ENCODE measurements around the gene SLC25A20. TPM values are rescaled to one million over a fixed set of nuclear protein-coding genes. Genes with fewer than 3 reads are reported as not detected.

The SLC25A20 gene
- polyA plus RNA-seq, 3 donors, result 43.6 to 60.8 (median 56.1) TPM

GRCh38 chr3:48835650-48836366 lies 62.9 kb downstream of the SLC25A20 start:
- peaks cover 16% of the 10 kb centered on the region for H3K4me1 Mint-ChIP-seq
- Histone ChIP-seq H3K9me3 (replicated peaks in 1 of 2; ENCODE audit: control insufficient read depth in 1 of 2, insufficient read depth in 1 of 2, low read length in 2 of 2) (no peaks in the 10 kb centered on the region), H4K20me1 (ENCODE audit: insufficient read depth, low read length) (peaks cover 72% of the 10 kb centered on the region), H2AFZ (ENCODE audit: insufficient read depth, low read depth, low read length, poor library complexity, severe bottlenecking) (no peak overlapping the region), H3K79me2 (ENCODE audit: insufficient read depth, low read length) (peaks cover 75% of the 10 kb centered on the region), H3K9ac (ENCODE audit: insufficient read depth, low read length, poor library complexity, severe bottlenecking) (no peak overlapping the region), H3K36me3 (replicated peaks in 1 of 2; ENCODE audit: control insufficient read depth in 1 of 2, insufficient read depth in 2 of 2, low read length in 2 of 2) (peaks cover 0 to 7% of the 10 kb centered on the region in 2 donors), H3K4me1 (ENCODE audit: control insufficient read depth in 1 of 2, insufficient read depth in 2 of 2, low read length in 2 of 2) (no peaks in the 10 kb centered on the region), H3K27ac (ENCODE audit: low read depth in 1 of 2, low read length in 2 of 2) (no peak overlapping the region), H3K27me3 (ENCODE audit: control insufficient read depth in 2 of 2, insufficient read depth in 2 of 2, low read length in 2 of 2) (no peaks in the 10 kb centered on the region), H3K4me3 (replicated peaks in 1 of 3; ENCODE audit: low read depth in 2 of 3, low read length in 3 of 3) (no peak overlapping the region), H3K4me2 (replicated peaks; ENCODE audit: extremely low read depth, low read length, poor library complexity, severe bottlenecking) (no peak overlapping the region)
- peaks cover 17 to 28% of the 10 kb centered on the region in 2 donors for H3K36me3 Mint-ChIP-seq
- peak overlapping the region in 3 of 7 donors; percentile 37 to 41 (median 40) for H3K27ac Mint-ChIP-seq
- no peak overlapping the region for H3K4me3 Mint-ChIP-seq
- no peaks in the 10 kb centered on the region for H3K27me3 Mint-ChIP-seq (ENCODE audit: low read depth in 3 of 3)
- H3K9me3 Mint-ChIP-seq, result peaks cover 0 to 3% (median 0%) of the 10 kb centered on the region in 7 donors
- 92% methylated on average over 8 of the region's 11 CpGs for WGBS (ENCODE audit: insufficient coverage)
- intact Hi-C loops (cut with micrococcal nuclease), result loop anchor here in 1 of 2 donors (10.0 kb wide), 1 partner anchor 111 kb away; no protein-coding TSS in a partner anchor
- TF ChIP-seq, protein P1, sequence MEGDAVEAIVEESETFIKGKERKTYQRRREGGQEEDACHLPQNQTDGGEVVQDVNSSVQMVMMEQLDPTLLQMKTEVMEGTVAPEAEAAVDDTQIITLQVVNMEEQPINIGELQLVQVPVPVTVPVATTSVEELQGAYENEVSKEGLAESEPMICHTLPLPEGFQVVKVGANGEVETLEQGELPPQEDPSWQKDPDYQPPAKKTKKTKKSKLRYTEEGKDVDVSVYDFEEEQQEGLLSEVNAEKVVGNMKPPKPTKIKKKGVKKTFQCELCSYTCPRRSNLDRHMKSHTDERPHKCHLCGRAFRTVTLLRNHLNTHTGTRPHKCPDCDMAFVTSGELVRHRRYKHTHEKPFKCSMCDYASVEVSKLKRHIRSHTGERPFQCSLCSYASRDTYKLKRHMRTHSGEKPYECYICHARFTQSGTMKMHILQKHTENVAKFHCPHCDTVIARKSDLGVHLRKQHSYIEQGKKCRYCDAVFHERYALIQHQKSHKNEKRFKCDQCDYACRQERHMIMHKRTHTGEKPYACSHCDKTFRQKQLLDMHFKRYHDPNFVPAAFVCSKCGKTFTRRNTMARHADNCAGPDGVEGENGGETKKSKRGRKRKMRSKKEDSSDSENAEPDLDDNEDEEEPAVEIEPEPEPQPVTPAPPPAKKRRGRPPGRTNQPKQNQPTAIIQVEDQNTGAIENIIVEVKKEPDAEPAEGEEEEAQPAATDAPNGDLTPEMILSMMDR (IDR thresholded peaks at IDR 0.05), result no peak
- no peak for DNase-seq

DNA sequence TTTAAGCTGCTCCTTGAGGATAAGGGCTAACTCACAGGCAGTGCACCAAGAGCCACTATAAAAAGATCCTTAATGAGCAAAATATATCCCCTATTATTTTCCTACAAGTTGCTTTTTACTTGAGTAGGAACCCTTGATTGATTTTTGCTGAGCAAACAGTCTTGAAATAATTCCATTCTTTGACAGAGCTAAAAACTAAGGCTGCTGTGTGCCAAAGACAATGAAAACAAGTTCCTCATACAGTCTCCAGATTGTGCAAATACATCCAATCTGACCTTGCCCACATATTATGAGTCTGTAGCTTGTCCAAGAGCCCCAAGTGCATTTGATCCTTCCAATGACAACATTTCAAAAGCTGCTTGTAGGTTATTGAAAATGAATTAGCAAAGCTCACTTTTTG lies 66.0 kb downstream of the SLC25A20 start:
- Histone ChIP-seq H3K9ac (ENCODE audit: insufficient read depth, low read length, poor library complexity, severe bottlenecking) (no peak overlapping the region), H3K36me3 (replicated peaks in 1 of 2; ENCODE audit: control insufficient read depth in 1 of 2, insufficient read depth in 2 of 2, low read length in 2 of 2) (peaks cover 0 to 7% of the 10 kb centered on the region in 2 donors), H3K4me1 (ENCODE audit: control insufficient read depth in 1 of 2, insufficient read depth in 2 of 2, low read length in 2 of 2) (no peaks in the 10 kb centered on the region), H3K79me2 (ENCODE audit: insufficient read depth, low read length) (peaks cover 57% of the 10 kb centered on the region), H2AFZ (ENCODE audit: insufficient read depth, low read depth, low read length, poor library complexity, severe bottlenecking) (no peak overlapping the region), H3K4me2 (replicated peaks; ENCODE audit: extremely low read depth, low read length, poor library complexity, severe bottlenecking) (no peak overlapping the region), H3K27ac (ENCODE audit: low read depth in 1 of 2, low read length in 2 of 2) (no peak overlapping the region), H3K9me3 (replicated peaks in 1 of 2; ENCODE audit: control insufficient read depth in 1 of 2, insufficient read depth in 1 of 2, low read length in 2 of 2) (no peaks in the 10 kb centered on the region), H3K4me3 (replicated peaks in 1 of 3; ENCODE audit: low read depth in 2 of 3, low read length in 3 of 3) (no peak overlapping the region), H4K20me1 (ENCODE audit: insufficient read depth, low read length) (peaks cover 82% of the 10 kb centered on the region), H3K27me3 (ENCODE audit: control insufficient read depth in 2 of 2, insufficient read depth in 2 of 2, low read length in 2 of 2) (no peaks in the 10 kb centered on the region)
- TF ChIP-seq, protein P1 (IDR thresholded peaks at IDR 0.05), result no peak
- peaks cover 14 to 22% of the 10 kb centered on the region in 2 donors for H3K36me3 Mint-ChIP-seq
- H3K9me3 Mint-ChIP-seq, result no peaks in the 10 kb centered on the region
- H3K27ac Mint-ChIP-seq, result no peak overlapping the region
- H3K4me1 Mint-ChIP-seq, result peaks cover 10% of the 10 kb centered on the region
- no peak overlapping the region for H3K4me3 Mint-ChIP-seq
- intact Hi-C loops (cut with micrococcal nuclease), result loop anchor here in 1 of 2 donors (10.0 kb wide), 1 partner anchor 108 kb away; no protein-coding TSS in a partner anchor
- DNase-seq, result no peak
- no peaks in the 10 kb centered on the region for H3K27me3 Mint-ChIP-seq (ENCODE audit: low read depth in 3 of 3)

Data from CD14-positive monocyte (primary cell).